Tibial artery (tissue), 4 donors: ENCODE measurements around the gene DNAJB1.

Experiments
- DNase-seq, 2 donors: peaks; one replicate each; pipeline ENCODE4 v3.0.0-alpha.2; 2019
- H3K27ac ChIP-seq, 2 donors: fragments of 200-600 bp; sonication (generic) in 1 of 2; 1 replicate in 1 of 2; 2 replicates in 1 of 2; pipeline ENCODE4 v1.5.1; 2018 to 2019; ENCODE audit warnings: mild to moderate bottlenecking in 1 of 2
- H3K27me3 ChIP-seq, 2 donors: fragments of 200-600 bp; sonication (generic) in 1 of 2; one replicate each; pipeline versions ENCODE4 v1.5.1 to v1.6.0; 2016 to 2019
- H3K36me3 ChIP-seq, 3 donors: fragments of 200-600 bp; sonication (generic) in 2 of 3; one replicate each; pipeline ENCODE4 v1.5.1; 2016 to 2019; ENCODE audit warnings: mild to moderate bottlenecking in 2 of 3
- H3K4me1 ChIP-seq, 4 donors: fragments of 200-600 bp; sonication (generic) in 2 of 4; 1 replicate in 3 of 4; 2 replicates in 1 of 4; pipeline ENCODE4 v1.5.1; 2016 to 2019
- H3K4me3 ChIP-seq, 2 donors: fragments of 200-600 bp; sonication (generic) in 1 of 2; 1 replicate in 1 of 2; 2 replicates in 1 of 2; pipeline ENCODE4 v1.5.1; 2018 to 2019; ENCODE audit warnings: mild to moderate bottlenecking in 2 of 2
- H3K9me3 ChIP-seq, 3 donors: fragments of 200-600 bp; sonication (generic) in 1 of 3; one replicate each; pipeline ENCODE4 v1.5.1; 2016 to 2019
- CTCF ChIP-seq, 2 experiments: fragments of 200-600 bp in 1 of 2; fragments of 450-650 bp in 1 of 2; IDR thresholded peaks; one replicate each; pipeline ENCODE4 v1.5.1; 2017 to 2019; ENCODE audit warnings: antibody characterized with exemption in 2 of 2, mild to moderate bottlenecking in 1 of 2, moderate library complexity in 1 of 2
- intact Hi-C: fragments of 100-400 bp; cut with DNase I; formaldehyde crosslinking; loops from one replicate; pipeline ENCODE4 v1.15.0; 2023; ENCODE audit warnings: low total_unique reads

DNAJB1 gene

GRCh38 chr19:14479975-14480699, 38.1 kb downstream of the DNAJB1 start:
- no peak overlapping the region for H3K4me3 ChIP-seq
- no peaks in the 10 kb centered on the region for H3K9me3 ChIP-seq
- peaks cover 0 to 9% of the 10 kb centered on the region in 2 donors for H3K27me3 ChIP-seq
- H3K4me1 ChIP-seq: peaks cover 7 to 14% (median 9%) of the 10 kb centered on the region in 4 donors
- H3K27ac ChIP-seq: no peak overlapping the region
- no peak for DNase-seq
- peaks cover 25 to 67% (median 48%) of the 10 kb centered on the region in 3 donors for H3K36me3 ChIP-seq
- TF ChIP-seq CTCF (IDR thresholded peaks at IDR 0.05): peak; percentile 67 to 79
- intact Hi-C loops: loop anchor here (10.0 kb wide), 1 partner anchor 335 kb away; no protein-coding TSS in a partner anchor

GRCh38 chr19:14479309-14479974, 38.8 kb downstream of the DNAJB1 start:
- H3K27ac ChIP-seq: no peak overlapping the region
- H3K27me3 ChIP-seq: peaks cover 0 to 16% of the 10 kb centered on the region in 2 donors
- intact Hi-C loops: loop anchor here (10.0 kb wide), 1 partner anchor 335 kb away; no protein-coding TSS in a partner anchor
- H3K4me1 ChIP-seq: peaks cover 7 to 21% (median 11%) of the 10 kb centered on the region in 4 donors
- no peak overlapping the region for H3K4me3 ChIP-seq
- peaks cover 25 to 60% (median 48%) of the 10 kb centered on the region in 3 donors for H3K36me3 ChIP-seq
- no peak for TF ChIP-seq CTCF (IDR thresholded peaks at IDR 0.05)
- DNase-seq: no peak
- H3K9me3 ChIP-seq: no peaks in the 10 kb centered on the region

- Histone ChIP-seq H3K27me3 (peaks cover 0 to 27% of the 10 kb centered on the region in 2 donors), H3K9me3 (no peaks in the 10 kb centered on the region), H3K36me3 (peaks cover 25 to 56% (median 48%) of the 10 kb centered on the region in 3 donors), H3K4me1 (peaks cover 7 to 34% (median 21%) of the 10 kb centered on the region in 4 donors), H3K4me3 (no peak overlapping the region), H3K27ac (no peak overlapping the region)
- no peak for TF ChIP-seq CTCF (IDR thresholded peaks at IDR 0.05)
- DNase-seq: no peak
- intact Hi-C loops: loop anchor here (10.0 kb wide), 1 partner anchor 333 kb away; no protein-coding TSS in a partner anchor
These were observed 40.1 kb downstream of the DNAJB1 start for GRCh38 chr19:14478113-14478545.

- Histone ChIP-seq H3K4me3 (no peak overlapping the region), H3K27me3 (peaks cover 0 to 33% of the 10 kb centered on the region in 2 donors), H3K4me1 (peaks cover 7 to 40% (median 26%) of the 10 kb centered on the region in 4 donors), H3K9me3 (no peaks in the 10 kb centered on the region), H3K36me3 (peaks cover 25 to 51% (median 44%) of the 10 kb centered on the region in 3 donors), H3K27ac (no peak overlapping the region)
- intact Hi-C loops: loop anchor here (10.0 kb wide), 1 partner anchor 333 kb away; no protein-coding TSS in a partner anchor
- no peak for DNase-seq
- TF ChIP-seq CTCF (IDR thresholded peaks at IDR 0.05): no peak
These were observed 40.6 kb downstream of the DNAJB1 start for GRCh38 chr19:14477418-14478112.

- H3K36me3 ChIP-seq: peaks cover 25 to 44% (median 37%) of the 10 kb centered on the region in 3 donors
- H3K9me3 ChIP-seq: no peaks in the 10 kb centered on the region
- H3K27me3 ChIP-seq: peaks cover 0 to 36% of the 10 kb centered on the region in 2 donors
- peaks cover 14 to 47% (median 33%) of the 10 kb centered on the region in 4 donors for H3K4me1 ChIP-seq
- intact Hi-C loops: loop anchor here (10.0 kb wide), 1 partner anchor 332 kb away; no protein-coding TSS in a partner anchor
- H3K27ac ChIP-seq: no peak overlapping the region
- peak in 1 of 2 donors; percentile 73 for DNase-seq
- H3K4me3 ChIP-seq: no peak overlapping the region
- TF ChIP-seq CTCF (IDR thresholded peaks at IDR 0.05): no peak
These were observed 41.4 kb downstream of the DNAJB1 start for GRCh38 chr19:14476673-14477401.
